Natural killer cell treated with Interleukin-12 subunit alpha and Interleukin-12 subunit beta and Interleukin-15 and Interleukin-18, amount 100 ng/mL, for 72 hours (primary cell): Measurements from ENCODE around the gene NSF. TPM values are rescaled to one million over a fixed set of nuclear protein-coding genes. Genes with fewer than 3 reads are reported as not detected.
"Not testable (repeated sequence)": the region's sequence is repeated elsewhere in the genome, so short reads cannot be mapped to it uniquely, and the experiment has no call there.

Experiments used
- ATAC-seq, 2 donors: fragments of 150-1000 bp; cut with Tn5 transposase in 1 of 2; sonication (Bioruptor Pico), chemical (Tn5 transposase) in 1 of 2; 2 replicates each; pipeline ENCODE4 v1.10.0; 2021
- DNase-seq: peaks from one replicate; pipeline ENCODE4 v3.0.0; 2022; ENCODE audit warnings: low spot score
- H3K27ac Mint-ChIP-seq, 2 donors: 1 replicate in 1 of 2; 2 replicates in 1 of 2; pipeline ENCODE4 v1.8.0; 2022; ENCODE audit warnings: mixed read lengths in 2 of 2, mild to moderate bottlenecking in 1 of 2, moderate library complexity in 1 of 2
- H3K27me3 Mint-ChIP-seq, 2 donors: 1 replicate in 1 of 2; 2 replicates in 1 of 2; pipeline ENCODE4 v1.8.0; 2022; ENCODE audit warnings: mixed read lengths in 2 of 2
- H3K36me3 Mint-ChIP-seq: one replicate; pipeline ENCODE4 v1.8.0; 2022; ENCODE audit warnings: mixed read lengths
- H3K4me1 Mint-ChIP-seq, 2 donors: 1 replicate in 1 of 2; 2 replicates in 1 of 2; pipeline ENCODE4 v1.8.0; 2022; ENCODE audit warnings: low read depth in 2 of 2, mixed read lengths in 2 of 2, mild to moderate bottlenecking in 1 of 2
- H3K4me3 Mint-ChIP-seq: one replicate; pipeline ENCODE4 v1.8.0; 2022; ENCODE audit warnings: mixed read lengths
- H3K9me3 Mint-ChIP-seq: 2 replicates; pipeline ENCODE4 v1.8.0; 2022; ENCODE audit warnings: mixed read lengths
- total RNA-seq, 2 donors: library from RNA; stranded (reverse); gene quantifications; one replicate each; pipeline ENCODE4 v1.2.3, GENCODE V29; 2022

The NSF gene
- total RNA-seq, 2 donors from 2014 or later: 56.5 to 62.3 TPM

- no peak overlapping the region for H3K27ac Mint-ChIP-seq
- no peaks in the 10 kb centered on the region for H3K36me3 Mint-ChIP-seq
- H3K27me3 Mint-ChIP-seq: no peaks in the 10 kb centered on the region
- ATAC-seq: no peak
- peaks cover 0 to 3% of the 10 kb centered on the region in 2 donors for H3K4me1 Mint-ChIP-seq
- DNase-seq: peak; percentile 53
- no peaks in the 10 kb centered on the region for H3K9me3 Mint-ChIP-seq
- H3K4me3 Mint-ChIP-seq: no peak overlapping the region
Measured at GRCh38 chr17:46764000-46764708, 173.7 kb downstream of the NSF start.

- Mint-ChIP-seq H3K4me3 (no peak overlapping the region), H3K27me3 (no peaks in the 10 kb centered on the region), H3K4me1 (peaks cover 0 to 5% of the 10 kb centered on the region in 2 donors), H3K27ac (peak overlapping the region in 1 of 2 donors; percentile 74), H3K9me3 (no peaks in the 10 kb centered on the region), H3K36me3 (no peaks in the 10 kb centered on the region)
- ATAC-seq: no peak
- DNase-seq: peak; percentile 53
Measured at GRCh38 chr17:46764709-46765401, 174.4 kb downstream of the NSF start.

GRCh38 chr17:46765453-46765852, 175.0 kb downstream of the NSF start:
- peak; percentile 60 for DNase-seq
- Mint-ChIP-seq H3K4me3 (no peak overlapping the region), H3K27ac (peak overlapping the region in 1 of 2 donors; percentile 74), H3K27me3 (no peaks in the 10 kb centered on the region), H3K36me3 (no peaks in the 10 kb centered on the region), H3K4me1 (peaks cover 0 to 5% of the 10 kb centered on the region in 2 donors), H3K9me3 (no peaks in the 10 kb centered on the region)
- ATAC-seq: peak in 1 of 2 donors; percentile 18

DNA sequence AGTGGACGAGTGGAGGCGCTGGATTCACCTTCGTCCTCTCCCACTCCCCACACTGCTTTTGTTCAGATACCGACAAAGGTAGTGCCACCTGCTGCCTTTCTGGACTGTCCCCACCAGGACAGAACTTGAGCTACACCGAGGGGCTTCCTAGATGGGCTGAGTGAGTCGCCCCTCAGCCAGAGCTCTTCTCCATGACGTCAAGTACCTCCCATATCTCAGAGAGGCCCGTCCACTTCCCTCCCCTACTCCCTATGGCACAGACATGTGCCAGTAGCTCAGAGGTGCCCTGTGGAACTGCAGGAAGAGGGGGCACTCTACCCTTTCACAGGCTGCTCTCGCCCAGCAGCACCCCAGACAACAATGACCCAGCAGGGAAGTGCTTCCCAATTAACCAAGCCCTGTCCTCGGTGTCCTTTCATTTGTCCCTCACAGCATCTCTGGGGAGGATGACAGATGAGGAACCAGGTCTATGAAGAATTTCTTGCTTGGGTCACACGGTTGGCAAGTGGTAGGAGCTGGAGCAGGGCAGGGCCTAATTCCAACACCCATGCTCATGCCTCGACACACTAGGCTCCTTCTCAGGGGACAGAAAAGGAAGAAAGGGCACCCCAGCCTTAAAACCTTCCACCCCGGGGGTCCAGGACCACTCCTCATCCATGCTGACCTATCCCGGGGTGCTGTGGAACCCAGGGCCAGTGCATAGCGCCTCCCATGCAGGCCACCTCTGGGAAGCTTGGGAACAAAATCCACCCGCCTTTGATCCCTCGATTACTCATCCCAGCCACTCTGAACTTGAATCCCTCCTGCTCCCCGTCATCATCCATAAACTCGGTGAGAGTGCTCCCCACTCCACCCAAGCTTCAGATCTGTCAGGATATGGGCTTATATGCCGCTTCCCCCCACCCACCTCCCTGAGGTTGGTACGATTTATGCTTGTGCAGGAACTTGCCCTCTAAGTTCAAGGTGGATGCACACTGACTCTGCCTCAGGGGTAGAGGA, 176.3 kb downstream of the NSF start:
- Mint-ChIP-seq H3K4me1 (peaks cover 0 to 5% of the 10 kb centered on the region in 2 donors), H3K4me3 (no peak overlapping the region), H3K9me3 (no peaks in the 10 kb centered on the region), H3K36me3 (no peaks in the 10 kb centered on the region), H3K27me3 (no peaks in the 10 kb centered on the region), H3K27ac (no peak overlapping the region)
- DNase-seq (peak; percentile 32), ATAC-seq (no peak)

DNA sequence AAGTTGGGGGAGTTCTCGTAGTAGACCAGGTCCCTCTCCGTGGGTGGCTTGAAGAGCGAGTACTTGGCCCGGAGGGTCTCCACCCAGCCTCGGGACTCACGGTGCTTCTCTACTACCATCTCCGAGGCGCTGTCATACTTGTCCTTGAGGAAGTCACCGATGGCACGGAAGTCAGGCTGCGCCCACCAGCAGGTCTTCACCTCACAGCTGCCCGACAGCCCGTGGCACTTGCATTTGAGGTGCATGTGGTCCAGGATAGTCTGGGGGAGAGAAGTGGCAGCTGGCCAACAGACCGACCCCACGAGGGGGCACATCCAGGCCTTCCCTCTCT, 178.0 kb downstream of the NSF start:
- H3K4me1 Mint-ChIP-seq: peaks cover 8 to 12% of the 10 kb centered on the region in 2 donors
- no peaks in the 10 kb centered on the region for H3K9me3 Mint-ChIP-seq
- no peak for DNase-seq
- no peak overlapping the region for H3K4me3 Mint-ChIP-seq
- H3K36me3 Mint-ChIP-seq: no peaks in the 10 kb centered on the region
- ATAC-seq: no peak
- no peaks in the 10 kb centered on the region for H3K27me3 Mint-ChIP-seq
- no peak overlapping the region for H3K27ac Mint-ChIP-seq

GRCh38 chr17:46768896-46769295, 178.4 kb downstream of the NSF start:
- H3K4me1 Mint-ChIP-seq: peaks cover 12 to 16% of the 10 kb centered on the region in 2 donors
- H3K9me3 Mint-ChIP-seq, H3K27me3 Mint-ChIP-seq, H3K27ac Mint-ChIP-seq, H3K4me3 Mint-ChIP-seq, ATAC-seq, H3K36me3 Mint-ChIP-seq, DNase-seq: not testable (repeated sequence)

DNA sequence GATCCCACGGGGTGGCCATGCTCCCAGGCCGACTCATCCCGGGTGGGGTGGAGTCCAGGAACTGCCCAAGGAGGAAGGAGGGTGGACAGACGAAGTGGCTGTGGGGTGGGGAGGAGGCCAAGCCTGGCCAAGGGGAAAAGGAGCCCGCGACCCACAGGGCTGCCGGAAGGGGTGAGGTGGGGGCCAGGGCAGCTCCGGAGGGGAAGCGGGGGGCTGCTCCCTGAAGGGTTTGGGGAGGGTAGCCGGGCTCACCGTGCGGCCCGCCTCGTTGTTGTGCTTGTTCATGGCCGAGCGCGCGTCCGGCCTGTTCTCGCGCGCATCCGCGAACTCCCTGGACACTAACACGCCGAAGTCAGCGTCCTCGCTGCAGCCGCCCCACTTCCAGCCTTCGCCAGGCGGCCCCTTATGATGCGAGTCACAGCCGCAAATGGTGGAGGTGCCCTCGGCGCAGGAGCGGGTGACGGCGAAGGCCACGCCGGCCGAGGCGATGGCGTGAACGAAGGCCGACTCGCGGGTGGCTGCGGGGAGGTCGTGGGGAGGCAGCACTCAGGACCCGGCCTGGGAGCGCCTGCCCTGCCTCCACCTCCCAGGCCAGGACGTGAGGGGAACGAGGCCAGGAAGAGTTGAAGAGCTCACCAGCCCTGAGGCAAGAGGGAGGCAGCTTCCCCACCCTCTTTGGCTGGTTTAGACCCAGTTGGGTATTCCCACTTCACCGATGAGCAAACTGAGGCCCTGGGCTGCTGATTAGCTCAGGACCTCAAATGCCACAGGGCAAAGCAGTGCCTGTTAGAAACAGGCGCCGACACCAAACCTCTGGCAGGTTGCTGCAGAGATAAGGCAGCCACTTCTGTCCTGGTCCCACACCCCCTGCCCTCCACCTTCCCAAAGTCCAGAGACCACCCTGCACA, 179.3 kb downstream of the NSF start:
- no peaks in the 10 kb centered on the region for H3K27me3 Mint-ChIP-seq
- H3K27ac Mint-ChIP-seq: no peak overlapping the region
- H3K36me3 Mint-ChIP-seq: no peaks in the 10 kb centered on the region
- ATAC-seq (no peak), DNase-seq (no peak)
- peaks cover 12 to 17% of the 10 kb centered on the region in 2 donors for H3K4me1 Mint-ChIP-seq
- no peaks in the 10 kb centered on the region for H3K9me3 Mint-ChIP-seq
- H3K4me3 Mint-ChIP-seq: peak overlapping the region; percentile 62

- H3K27me3 Mint-ChIP-seq: no peaks in the 10 kb centered on the region
- no peaks in the 10 kb centered on the region for H3K9me3 Mint-ChIP-seq
- H3K36me3 Mint-ChIP-seq: no peaks in the 10 kb centered on the region
Measured at GRCh38 chr17:46770439-46770817, 180.0 kb downstream of the NSF start.

GRCh38 chr17:46770818-46771560, 180.5 kb downstream of the NSF start:
- no peaks in the 10 kb centered on the region for H3K27me3 Mint-ChIP-seq
- ATAC-seq (peak; percentile 61 to 67), DNase-seq (no peak)
- no peak overlapping the region for H3K27ac Mint-ChIP-seq
- H3K4me3 Mint-ChIP-seq: peak overlapping the region; percentile 62
- H3K36me3 Mint-ChIP-seq: no peaks in the 10 kb centered on the region
- peaks cover 12 to 17% of the 10 kb centered on the region in 2 donors for H3K4me1 Mint-ChIP-seq
- no peaks in the 10 kb centered on the region for H3K9me3 Mint-ChIP-seq

More at GRCh38 chr17:46770439-46770817, 180.0 kb downstream of the NSF start:
- ATAC-seq (no peak), DNase-seq (no peak)
- H3K4me1 Mint-ChIP-seq: peaks cover 12 to 17% of the 10 kb centered on the region in 2 donors
- peak overlapping the region; percentile 62 for H3K4me3 Mint-ChIP-seq
- no peak overlapping the region for H3K27ac Mint-ChIP-seq

DNA sequence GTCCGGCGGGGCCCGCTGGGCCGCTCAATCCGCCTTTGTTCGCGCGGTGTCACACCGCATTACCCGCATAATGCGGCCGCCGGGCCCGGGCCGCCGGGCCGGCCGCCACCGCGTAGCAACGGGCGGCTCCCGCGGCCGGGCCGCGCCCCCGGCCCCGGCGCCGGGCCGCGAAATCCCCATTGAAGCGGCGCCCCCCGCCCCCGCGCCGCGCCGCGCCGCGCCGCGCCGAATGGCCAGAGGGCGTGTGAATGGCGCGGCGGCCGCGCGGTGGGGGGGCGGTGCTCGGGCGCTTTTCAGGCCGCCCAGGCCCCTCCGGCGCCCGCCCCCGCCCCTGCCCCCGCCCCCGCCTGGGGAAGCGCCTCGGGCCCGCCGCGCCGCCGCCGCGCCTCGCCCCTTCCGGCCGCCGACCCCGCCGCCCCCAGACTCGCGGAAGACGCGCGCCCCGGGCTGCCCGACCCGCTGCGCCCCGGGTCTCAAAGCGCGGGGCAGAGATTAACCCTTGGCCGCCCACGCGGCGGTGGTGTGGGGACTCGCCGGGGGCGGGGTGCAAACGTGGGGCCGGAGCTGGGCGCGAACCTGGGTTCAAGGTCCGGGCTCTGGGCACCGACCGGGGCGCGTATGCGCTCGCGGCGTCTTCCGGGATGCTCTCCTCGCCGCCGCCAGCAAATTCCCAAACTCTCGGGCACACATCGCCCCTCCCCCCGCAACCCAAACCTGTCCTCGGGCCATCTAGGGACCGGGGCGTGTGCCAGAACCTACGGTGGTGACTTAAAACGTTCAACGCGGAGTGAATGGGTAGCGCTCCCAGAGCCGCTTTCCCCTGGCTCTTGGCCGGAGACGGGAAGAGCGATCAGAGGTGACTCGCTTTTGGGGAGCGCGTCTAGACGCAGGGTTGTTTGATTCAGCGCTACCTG, 181.3 kb downstream of the NSF start:
- no peaks in the 10 kb centered on the region for H3K9me3 Mint-ChIP-seq
- no peaks in the 10 kb centered on the region for H3K27me3 Mint-ChIP-seq
- peak; percentile 61 to 75 for ATAC-seq
- H3K4me3 Mint-ChIP-seq: peak overlapping the region; percentile 60
- no peak overlapping the region for H3K27ac Mint-ChIP-seq
- peak; percentile 74 for DNase-seq
- peaks cover 12 to 17% of the 10 kb centered on the region in 2 donors for H3K4me1 Mint-ChIP-seq
- no peaks in the 10 kb centered on the region for H3K36me3 Mint-ChIP-seq

DNA sequence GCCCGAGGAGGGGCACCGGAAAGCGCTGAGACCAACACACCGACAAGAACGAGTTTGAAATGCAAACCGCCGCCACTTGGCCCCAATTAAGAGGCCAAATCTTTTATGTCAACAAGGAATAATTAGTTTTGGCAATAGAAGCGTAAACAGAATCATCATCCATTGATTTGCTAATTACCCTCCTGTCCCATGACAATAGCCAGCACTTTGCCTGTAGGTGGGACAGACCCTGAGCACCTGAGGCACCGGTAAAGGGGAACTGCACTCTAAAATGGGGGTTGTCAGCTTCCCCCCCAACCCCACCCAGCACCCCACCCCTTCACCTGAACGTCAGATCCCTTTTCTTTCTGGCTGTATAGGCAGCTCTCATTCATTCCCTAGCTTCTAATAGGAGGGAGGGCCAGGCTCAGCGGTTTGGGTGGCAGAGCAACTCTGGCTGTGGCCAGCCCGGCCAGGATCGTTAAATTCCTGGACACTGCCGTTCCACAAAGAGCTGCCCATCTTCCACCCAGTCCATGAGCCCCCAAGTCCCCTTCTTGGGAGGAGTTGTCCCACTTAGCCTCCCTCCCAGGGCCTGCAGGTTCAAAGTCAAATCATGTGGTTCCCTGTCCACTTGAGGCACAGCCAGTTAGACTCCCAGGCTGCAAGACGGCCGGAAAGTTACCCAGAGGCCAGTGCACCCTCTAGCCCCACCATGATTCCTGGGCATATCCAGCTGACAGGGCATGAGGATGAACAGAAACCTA, 182.2 kb downstream of the NSF start:
- Mint-ChIP-seq H3K27me3 (peaks cover 0 to under 1% of the 10 kb centered on the region in 2 donors), H3K27ac (peak overlapping the region in 1 of 2 donors; percentile 57), H3K4me3 (peak overlapping the region; percentile 60), H3K36me3 (no peaks in the 10 kb centered on the region), H3K4me1 (peaks cover 12 to 14% of the 10 kb centered on the region in 2 donors), H3K9me3 (no peaks in the 10 kb centered on the region)
- ATAC-seq (no peak), DNase-seq (no peak)
